CD4-positive, alpha-beta T cell treated with Interleukin-15 for 1 hour (primary cell): ENCODE results near the gene NEIL1.
"Not testable (repeated sequence)": the region's sequence is repeated elsewhere in the genome, so short reads cannot be mapped to it uniquely, and the experiment has no call there.

Experiments used
- DNase-seq: peaks from one replicate; pipeline ENCODE4 v3.0.0-alpha.2; 2020

NEIL1 gene, protein sequence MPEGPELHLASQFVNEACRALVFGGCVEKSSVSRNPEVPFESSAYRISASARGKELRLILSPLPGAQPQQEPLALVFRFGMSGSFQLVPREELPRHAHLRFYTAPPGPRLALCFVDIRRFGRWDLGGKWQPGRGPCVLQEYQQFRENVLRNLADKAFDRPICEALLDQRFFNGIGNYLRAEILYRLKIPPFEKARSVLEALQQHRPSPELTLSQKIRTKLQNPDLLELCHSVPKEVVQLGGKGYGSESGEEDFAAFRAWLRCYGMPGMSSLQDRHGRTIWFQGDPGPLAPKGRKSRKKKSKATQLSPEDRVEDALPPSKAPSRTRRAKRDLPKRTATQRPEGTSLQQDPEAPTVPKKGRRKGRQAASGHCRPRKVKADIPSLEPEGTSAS

DNA sequence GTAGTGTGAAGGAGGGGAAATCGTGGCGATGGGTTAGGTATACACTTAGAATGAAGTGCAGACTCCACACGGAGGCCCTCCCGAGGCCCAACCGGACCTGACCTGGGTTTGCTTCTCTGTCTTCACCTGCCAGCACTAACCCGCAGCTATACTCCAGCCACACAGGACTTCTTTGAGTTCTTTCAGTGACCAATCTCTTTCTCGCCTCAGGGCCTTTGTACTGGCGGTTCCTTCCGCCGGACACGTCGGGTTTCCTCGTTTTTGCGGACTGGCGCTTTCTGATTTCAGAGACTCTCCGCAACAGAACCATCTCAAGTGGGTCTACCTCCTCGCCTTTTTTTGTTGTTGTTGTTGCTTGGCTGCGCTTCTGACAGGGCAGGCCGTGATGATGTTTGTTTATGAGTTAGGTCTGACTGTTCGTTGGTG, at the start of gene NEIL1:
Gene NEIL1, plus strand, starts transcription at position 244 of the 426 bp plus-strand sequence. CDS start 1,867 bp downstream, outside the sequence.
- no peak for DNase-seq

DNA sequence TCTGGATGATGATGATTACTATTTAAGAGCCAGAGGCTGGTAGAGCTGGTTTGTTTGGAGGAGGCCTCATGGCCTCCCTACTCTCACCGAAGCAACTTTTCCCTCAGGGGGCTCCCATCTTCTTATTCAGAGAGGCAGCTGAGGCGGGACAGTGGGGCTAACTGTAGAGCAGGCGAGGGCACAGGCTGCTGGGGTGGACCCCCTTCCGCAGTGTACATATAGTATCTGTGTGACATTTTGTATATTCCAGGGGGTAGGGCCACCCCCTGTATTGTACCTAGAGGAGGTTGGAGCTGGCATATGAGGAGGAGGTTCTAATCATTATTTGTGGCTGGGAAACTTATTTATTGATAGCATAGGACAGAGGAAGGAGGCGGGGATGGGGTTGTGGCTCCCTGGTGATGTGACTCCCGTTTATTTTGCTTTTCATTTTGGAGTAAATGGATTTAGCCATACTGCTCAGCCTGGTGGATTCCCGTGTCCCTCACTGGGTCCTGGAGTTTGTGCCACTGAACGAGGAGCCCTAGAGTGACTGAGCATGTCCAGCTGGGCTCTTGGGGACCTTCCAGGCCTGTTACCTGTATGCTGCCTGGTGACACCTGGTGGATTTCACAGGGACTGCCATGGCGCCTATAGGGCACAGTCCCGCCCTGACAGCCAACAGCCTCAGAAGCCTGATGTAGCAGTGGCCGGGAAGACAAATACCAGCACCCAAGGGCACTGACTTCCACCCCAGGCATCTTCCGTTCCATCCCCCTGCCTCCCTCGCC, 48.1 kb upstream of the NEIL1 start:
- not testable (repeated sequence) for DNase-seq

DNA sequence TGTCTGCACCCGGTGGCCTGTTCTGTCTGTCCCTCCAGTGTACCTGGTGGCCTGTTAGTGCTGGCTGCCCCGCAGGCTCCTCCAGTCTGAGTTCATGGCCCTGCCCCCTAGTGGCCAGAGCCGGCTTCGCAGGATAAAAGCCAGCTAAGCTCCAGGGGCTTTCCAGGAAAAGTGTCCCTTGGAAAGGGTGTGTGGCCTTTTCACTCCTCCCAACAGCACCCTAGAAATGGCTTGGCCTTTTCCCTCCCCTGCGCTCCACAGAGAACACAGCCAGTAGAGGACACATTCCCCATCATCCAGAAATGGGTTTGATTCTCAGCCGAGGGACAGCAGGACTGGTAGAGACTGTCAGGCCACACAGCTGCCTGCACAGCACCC, 47.5 kb upstream of the NEIL1 start:
- peak; percentile 47 for DNase-seq

DNA sequence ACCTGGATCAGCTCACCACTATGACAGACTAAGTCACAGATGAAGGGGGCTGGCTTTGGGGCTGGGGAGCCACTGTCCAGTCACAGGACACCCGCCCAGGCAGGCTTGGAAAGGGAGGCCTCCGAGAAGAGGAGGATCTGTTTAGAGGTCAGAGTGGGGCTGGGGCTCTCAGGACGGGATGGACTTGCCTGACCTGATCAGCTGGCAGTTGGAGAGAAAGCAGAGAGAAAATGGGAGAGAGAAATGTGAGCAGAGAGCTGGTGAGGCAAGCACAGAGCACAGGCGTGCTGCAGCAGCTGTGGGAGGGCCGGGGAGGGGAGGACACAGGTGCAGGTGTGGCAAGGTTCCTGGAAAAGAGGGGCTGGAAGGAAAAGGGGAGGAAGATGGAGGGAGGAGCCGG, 46.8 kb upstream of the NEIL1 start:
- not testable (repeated sequence) for DNase-seq

- no peak for DNase-seq
Observed at GRCh38 chr15:75302318-75302717, 44.5 kb upstream of the NEIL1 start.

DNA sequence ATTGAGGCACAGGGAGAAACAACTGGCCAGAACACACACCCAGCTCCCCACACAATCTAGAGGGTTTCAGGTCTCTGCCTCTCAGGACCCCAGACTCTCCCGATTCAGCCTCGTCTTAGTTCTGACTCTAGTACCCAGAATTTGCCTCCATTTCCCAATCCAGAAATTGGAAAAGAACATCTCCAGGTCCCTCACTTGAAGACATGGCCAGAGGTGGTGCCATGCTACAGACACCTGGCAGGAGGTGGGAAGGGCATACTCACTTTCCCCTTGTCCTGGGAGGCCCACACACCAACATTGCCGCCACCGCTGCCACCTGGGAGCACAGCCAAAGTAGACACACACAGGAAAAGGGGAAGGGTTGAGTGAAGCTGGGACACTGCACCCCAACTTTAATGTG, 44.1 kb upstream of the NEIL1 start:
- DNase-seq: not testable (repeated sequence)

DNA sequence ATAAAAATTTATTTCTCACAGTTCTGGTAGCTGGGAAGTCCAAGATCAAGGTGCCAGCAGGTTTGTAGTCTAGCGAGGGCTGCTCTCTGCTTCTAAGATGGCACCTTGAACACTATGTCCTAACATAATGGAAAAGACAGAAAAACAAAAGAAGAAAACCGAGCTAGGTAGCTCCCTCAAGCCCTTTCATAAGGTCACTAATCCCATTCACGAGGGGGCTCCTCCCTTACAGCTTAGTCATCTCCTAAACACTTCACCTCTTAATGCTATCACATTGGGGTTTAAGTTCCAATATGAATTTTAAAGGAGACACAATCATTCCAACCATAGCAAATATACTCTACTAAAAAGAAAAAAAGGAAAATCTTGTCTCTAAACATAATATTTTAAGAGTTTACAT, 40.7 kb upstream of the NEIL1 start:
- DNase-seq: no peak

DNA sequence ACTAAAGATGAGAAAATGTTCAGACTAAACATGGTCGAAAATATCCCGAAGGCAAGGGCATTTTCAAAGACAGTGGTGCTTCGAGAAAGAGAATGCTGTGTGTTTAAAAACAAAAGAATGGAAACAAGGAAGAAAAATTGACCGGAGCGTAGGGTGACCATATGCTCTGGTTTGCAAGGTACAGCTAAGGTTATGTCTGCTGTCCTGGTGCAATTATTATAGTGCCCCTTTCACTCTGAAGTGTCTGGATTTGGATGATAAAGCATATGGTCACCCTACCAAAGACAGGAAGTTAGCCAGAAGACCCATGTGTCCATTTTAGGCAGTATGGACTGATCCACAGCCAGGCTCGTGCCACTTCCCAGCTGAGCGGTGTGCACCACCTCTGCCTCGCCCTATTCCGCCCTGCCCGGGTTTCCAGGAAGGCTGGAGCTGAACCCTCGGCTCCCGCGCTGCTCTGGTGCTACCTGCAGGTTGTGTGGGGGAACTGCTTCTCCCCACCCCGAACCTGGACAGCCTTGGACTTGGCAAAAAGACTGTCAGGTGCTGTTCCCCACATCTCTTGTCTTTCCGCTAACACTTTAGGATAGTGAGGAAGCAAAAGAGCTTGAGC, 39.0 kb upstream of the NEIL1 start:
- DNase-seq: no peak

DNA sequence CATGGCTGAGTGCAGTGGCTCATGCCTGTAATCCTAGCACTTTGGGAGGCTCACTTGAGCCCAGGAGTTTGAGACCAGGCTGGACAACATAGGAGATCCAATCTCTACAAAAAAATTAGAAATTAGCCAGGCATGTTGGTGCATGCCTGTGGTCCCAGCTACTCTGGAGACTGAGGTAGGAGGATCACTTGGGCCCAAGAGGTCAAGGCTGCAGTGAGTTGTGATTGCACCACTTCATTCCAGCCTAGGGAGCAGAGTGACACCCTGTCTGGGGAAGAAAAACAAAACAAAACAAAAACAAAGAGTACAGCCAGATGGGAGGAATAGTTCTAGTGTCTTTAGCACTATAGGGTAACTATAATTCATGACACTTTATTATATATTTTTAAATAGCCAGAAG, 37.1 kb upstream of the NEIL1 start:
- no peak for DNase-seq

DNA sequence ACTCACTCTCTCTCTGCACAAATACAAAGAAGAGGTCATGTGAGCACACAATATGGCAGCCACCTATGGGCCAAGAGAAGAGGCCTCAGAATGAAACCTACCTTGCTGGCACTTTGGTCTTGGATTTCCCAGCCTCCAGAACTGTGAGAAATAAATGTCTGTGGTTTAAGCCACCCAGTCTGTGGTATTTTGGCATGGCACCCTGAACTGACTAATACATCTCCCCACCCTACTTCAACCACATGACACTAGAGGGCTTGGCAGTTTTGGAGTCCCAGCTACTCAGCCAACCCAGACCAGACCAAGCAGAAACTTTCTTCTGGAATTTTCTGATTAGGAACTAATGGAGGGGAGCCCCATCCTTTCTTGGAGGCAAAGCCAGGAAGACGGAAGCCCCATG, 34.3 kb upstream of the NEIL1 start:
- not testable (repeated sequence) for DNase-seq

DNA sequence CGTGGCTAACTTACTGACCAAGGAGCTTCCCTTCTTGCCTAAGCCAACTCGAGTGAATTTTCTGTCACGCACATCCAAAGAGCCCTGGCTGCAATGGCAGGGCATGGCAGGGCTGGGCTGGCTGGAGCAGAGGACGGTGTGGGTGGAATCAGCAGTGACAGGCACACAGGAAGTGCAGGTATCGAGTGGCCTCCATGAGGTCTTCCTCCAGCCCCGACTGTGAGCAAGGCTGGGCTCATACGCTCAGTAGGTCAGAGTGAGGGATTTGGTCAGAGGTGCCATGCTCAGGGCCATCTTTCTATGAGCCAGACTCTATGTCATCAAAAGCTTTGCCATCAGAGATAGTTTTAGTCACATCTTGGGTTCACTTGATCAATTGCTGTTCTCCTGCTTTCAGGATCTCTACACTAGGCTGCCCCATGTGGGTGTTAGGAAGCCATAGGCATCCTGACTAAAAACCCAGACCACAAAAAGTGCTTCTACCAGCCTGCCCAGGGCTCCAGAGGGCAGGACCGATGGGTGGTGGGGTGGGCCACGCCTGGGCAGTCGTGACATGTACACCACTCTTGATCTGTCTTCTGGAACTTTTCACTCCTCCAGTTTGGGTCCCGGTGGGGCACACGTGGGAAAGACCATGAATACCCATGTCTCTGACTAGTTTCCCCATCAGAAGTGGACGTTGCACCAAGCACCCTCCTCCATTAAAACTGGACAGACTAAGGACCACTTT, 33.6 kb upstream of the NEIL1 start:
- DNase-seq: no peak

DNA sequence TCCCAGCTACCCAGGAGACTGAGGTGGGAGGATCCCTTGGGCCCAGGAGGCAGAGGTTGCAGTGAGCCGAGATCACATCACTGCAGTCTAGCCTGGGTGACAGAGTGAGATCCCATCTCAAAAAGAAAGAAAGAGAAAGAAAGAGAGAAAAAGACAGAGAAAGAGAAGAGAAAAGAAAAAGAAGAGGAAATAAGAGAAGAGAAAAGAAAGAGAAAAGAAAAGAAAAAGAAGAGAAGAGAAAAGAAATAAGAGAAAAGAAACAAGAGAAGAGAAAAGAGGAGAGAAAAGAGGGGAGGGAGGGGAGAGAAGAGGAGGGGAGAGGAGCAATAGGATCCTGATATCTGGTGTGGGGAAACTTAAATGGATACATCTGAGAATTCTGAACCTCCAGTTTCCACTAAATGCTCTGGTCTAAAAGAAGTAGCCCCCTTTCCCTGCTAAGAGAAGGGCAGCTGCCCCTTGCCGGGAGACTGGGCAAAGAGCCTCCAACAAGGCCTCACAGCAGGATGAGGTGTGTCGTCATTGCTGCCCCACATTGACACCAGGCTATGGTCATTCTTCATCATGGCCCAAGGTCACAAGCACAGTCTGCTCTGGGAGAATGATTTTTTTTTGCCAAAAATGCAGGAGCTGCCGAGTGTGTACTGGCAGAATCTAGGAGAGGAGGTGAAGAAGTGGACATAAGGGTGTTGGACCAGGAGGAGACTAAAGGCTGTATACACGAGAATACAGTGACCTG, 32.1 kb upstream of the NEIL1 start:
- DNase-seq: no peak

GRCh38 chr15:75319231-75319897, 27.5 kb upstream of the NEIL1 start:
- DNase-seq: not testable (repeated sequence)

- no peak for DNase-seq
Observed at GRCh38 chr15:75321711-75322110, 25.1 kb upstream of the NEIL1 start.

- no peak for DNase-seq
Observed at GRCh38 chr15:75325922-75326321, 20.9 kb upstream of the NEIL1 start.

DNA sequence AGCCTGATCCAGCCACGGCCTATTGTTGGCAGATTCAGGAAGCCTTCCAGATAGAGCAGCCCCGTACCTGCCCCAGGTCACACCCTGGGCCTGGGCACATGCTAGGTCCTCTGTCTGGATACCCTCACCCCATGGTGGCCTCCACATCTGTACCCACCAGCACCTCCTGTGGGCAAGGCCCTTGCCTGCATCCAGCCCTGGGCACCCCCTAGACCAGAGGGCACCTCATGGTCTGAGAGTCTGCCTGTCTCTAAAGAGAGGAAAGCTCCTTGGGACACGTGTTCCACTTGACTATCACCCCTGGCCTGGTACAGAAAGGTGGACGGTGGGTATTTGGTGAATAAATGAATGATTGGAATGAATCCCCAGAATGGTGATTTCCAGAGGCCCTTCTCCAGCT, 19.8 kb upstream of the NEIL1 start:
- DNase-seq: no peak

GRCh38 chr15:75327491-75327890, 19.3 kb upstream of the NEIL1 start:
- no peak for DNase-seq

- no peak for DNase-seq
Observed at GRCh38 chr15:75328493-75329314, 18.1 kb upstream of the NEIL1 start.

DNA sequence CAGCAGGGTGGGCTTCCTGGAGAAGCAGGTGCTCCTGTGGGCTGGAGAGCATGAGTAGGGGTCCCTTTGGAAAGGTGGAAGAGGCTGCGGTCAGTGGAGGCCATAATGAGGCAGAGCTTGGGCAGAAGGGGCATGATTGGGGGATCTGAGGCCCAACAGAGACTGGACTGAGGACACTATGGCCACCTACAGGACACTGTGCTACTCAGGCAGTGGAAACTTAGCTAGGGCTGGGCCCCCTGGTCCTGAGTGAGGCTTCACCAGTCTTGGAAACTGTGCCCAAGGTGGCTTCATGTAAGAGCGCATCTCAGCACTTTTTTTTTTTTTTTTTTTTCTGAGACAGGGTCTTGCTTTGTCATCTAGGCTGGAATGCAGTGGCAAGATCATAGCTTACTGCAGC, 17.3 kb upstream of the NEIL1 start:
- DNase-seq: no peak

GRCh38 chr15:75332093-75332492, 14.7 kb upstream of the NEIL1 start:
- not testable (repeated sequence) for DNase-seq
